ENCODE measurements around the gene C1GALT1.
"Not testable (repeated sequence)": the region's sequence is repeated elsewhere in the genome, so short reads cannot be mapped to it uniquely, and the experiment has no call there.

Gene C1GALT1

DNA sequence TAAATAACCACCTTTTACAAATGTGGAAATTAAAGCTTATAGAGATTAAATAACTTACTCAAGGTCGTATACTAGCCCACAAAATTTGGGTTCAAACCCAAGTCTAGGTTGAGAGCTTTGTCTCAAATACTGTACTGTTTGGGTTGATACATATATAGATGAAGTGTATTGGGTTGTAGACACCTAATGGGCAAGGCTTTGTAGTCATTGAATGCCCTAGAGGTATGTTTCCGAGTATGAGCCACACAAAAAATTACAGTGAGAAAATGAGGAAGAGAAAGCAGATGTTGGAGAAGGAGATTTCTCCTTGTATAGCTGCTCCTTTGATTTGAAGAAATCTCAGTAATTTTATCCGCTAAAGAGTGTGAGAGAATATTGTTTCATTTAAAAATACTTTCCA is 60.6 kb downstream of the C1GALT1 start:
- no peak for DNase-seq

DNA sequence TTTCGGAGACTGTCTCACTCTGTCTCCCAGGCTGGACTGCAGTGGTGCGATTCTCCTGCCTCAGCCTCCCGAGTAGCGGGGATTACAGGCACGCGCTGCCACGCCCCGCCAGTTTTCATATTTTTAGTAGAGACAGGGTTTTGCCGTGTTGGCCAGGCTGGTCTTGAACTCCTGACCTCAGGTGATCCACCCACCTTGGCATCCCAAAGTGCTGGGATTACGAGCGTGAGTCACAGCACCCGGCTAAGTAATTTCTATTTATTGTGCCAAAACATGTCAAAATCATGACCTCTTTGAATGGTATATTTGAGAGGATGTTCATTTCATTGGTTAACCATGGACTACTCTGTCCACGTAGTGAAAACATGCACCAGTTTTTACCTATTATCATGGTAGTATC is 62.9 kb downstream of the C1GALT1 start:
- not testable (repeated sequence) for DNase-seq

DNA sequence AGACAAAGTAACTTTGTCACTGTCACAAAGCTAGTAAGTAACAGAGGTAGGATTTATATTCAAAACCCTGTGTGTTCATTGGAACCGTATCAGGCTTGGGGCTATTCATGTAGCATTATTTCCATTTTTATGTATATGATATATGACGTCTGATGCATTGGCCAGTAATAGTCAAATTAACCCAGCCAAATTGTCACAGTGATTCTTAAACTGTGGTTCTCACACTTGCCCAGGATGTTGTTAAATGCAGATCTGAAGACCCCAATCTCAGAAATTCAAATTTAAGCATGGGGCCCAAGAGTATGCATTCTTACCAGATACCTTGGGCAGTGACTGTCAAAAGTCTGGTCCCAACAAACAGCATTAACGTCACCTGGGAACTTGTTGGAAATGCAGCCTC is 63.9 kb downstream of the C1GALT1 start:
- no peak for DNase-seq

DNA sequence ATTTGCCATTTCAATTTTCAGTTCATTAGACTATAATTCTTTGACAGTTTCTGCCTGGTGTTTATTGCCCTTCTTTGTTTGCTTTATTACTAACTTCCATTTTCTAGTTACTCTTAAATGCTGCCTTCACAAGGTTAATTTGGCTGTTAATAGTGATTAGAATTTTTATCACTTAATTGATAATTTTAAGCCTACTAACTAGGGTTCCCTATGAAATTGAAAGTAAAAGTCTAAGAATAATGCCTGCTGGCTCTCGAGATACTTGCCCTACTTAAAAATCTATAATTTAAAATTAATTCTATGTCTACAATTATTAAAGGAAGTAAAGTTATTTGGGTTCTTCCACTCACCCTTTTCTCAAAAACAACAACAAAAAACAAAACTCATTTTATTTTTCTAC is 65.3 kb downstream of the C1GALT1 start:
- DNase-seq: no peak

DNA sequence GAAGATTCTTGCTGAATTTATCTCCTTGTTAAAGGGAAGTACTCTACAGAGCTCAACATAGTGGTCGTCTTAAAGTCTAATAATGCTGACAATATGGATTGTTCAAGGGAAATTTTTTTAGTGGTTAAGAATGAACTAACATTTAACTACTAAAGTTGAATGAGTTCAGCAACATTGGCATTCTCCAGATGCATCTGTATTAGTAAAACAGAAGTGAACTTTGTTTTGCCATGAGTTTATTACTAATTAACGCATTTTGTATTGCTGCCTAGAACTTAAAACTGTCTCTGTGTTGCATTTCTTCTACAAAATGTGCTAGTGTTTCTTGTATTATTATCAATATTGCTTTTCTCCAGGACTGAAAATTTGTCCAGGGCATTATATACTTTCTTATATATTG is 67.5 kb downstream of the C1GALT1 start:
- no peak for DNase-seq

DNA sequence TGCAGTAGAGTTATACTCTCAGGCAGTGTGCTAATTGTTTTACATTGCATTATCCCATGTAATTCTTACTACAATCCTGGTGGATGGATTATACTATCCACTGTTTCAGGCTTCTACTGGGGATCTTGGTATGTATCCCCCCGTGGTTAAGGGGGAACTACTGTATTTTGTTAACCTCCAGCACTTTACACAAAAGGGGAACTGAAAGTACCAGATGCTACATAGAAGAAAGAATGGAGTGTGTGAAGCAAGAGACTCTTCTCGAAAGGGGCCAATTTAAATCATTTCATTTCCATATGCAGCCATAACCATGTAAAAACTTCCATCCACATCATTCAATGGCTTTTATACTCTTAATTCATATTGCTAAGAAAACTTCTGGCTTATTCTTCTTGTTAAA is 69.4 kb downstream of the C1GALT1 start:
- no peak for DNase-seq

DNA sequence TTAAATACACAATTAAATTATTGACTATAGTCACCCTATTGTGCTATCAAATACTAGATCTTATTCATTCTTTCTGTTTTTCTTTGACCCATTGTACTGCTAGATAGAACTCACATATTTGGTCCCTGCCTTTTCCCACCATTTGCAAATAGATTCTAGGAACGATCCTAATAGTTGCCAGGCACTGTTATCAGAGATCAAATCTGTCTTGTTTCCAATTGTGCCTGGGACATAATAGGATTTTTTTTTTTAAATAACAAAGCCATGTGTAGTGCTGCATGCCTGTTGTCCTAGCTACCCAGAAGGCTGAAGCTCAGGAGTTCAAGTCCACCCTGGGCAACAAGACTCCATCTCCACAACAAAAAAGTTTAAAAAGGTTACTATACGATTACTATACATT is 72.0 kb downstream of the C1GALT1 start:
- DNase-seq: no peak

DNA sequence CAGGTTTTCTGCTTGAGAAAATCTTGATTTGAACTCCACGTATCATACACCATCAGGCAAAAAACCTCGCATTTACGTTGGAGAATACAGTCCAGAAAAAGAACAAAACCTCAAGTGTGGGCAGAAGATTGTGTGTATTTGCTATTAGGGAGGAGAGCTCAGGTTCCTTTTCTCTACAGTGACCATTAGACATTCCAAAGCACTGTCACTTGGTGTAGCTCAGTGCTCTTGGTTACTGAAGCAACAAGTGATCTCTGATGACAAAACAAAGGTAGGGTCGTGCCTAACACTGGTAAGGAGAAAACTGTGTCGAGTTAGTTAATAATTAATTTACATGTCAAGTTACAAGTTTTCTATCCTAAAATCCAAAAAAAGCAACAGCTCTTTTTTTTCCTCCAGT is 72.6 kb downstream of the C1GALT1 start:
- DNase-seq: no peak

DNA sequence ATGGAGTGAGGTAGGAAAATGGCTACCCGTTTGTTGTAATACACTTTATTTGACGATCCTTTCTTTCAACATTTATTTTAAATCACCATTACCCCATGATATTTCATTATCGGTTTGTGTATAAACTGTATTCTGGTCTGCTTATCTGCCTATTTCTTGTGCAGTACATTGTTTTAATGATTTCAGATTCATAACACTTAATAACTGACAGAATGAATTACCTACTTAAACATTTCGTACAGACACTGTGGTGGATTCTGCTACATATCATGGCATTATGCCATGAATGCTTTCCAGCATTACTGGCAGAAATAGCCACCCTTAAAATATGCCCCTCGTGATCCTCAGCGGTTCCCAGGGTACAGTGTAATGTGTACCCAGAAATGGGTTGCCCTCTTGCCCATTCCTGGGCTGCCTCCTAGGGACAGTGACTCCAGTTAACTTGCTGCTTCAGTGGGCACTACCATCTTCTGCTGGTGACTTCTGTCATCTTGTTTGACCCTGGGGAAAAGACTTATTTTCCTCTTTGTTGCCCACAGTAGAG is 74.5 kb downstream of the C1GALT1 start:
- no peak for DNase-seq

DNA sequence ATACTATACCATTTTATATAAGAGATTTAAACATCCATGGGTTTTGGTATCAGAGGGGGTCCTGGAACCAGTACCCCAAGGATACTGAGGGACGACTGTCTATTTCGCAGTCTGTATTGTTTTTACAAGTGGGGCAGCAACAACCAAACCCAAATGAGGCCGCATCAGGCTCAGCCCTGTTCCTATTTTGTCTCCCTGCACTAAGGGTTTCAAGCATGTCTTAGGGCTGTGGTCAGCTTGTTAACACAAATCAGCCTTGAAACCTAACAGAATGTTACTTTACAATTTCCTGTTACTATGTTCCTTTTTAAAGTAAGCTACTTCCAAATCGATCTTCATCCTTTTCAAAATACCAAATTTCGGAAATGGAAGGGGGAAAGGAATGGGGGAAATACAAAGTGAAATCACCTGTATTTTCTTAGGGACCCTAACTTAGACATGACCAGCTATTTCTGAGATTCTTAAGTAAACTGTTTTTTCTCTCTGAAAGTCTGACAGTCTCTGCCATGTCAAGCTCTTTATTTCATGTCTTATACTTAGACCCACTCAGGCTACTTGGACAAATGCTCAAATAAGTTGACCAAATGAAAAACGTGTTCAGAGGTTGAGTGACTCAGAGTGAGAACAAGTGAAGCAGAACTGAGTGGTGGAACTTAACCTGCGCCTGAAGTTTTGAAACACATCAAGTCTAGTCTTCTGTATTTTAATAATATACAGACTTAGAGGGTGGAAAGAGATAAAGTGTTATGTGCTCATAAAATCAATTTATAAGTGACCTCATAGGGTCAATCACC is 75.8 kb downstream of the C1GALT1 start:
- DNase-seq: peak; percentile 54

DNA sequence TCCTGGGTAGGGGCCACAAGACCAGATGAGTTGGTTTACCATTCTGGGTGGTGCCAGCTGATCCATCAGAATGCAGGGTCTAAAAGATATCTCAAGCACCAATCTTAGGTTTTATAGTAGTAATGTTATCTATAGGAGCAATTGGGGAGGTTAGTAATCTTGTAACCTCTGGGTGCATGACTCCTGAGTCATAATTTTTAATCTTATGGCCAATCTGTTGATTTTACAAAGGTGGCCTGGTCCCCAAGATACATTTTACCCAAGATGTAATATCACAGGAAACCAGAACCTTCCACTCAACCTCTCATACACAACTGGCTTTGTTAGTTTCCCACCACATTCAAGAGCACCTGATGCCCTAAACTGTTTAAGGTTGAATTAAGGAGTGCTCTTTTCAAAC is 79.5 kb downstream of the C1GALT1 start:
- peak; percentile 14 for DNase-seq

DNA sequence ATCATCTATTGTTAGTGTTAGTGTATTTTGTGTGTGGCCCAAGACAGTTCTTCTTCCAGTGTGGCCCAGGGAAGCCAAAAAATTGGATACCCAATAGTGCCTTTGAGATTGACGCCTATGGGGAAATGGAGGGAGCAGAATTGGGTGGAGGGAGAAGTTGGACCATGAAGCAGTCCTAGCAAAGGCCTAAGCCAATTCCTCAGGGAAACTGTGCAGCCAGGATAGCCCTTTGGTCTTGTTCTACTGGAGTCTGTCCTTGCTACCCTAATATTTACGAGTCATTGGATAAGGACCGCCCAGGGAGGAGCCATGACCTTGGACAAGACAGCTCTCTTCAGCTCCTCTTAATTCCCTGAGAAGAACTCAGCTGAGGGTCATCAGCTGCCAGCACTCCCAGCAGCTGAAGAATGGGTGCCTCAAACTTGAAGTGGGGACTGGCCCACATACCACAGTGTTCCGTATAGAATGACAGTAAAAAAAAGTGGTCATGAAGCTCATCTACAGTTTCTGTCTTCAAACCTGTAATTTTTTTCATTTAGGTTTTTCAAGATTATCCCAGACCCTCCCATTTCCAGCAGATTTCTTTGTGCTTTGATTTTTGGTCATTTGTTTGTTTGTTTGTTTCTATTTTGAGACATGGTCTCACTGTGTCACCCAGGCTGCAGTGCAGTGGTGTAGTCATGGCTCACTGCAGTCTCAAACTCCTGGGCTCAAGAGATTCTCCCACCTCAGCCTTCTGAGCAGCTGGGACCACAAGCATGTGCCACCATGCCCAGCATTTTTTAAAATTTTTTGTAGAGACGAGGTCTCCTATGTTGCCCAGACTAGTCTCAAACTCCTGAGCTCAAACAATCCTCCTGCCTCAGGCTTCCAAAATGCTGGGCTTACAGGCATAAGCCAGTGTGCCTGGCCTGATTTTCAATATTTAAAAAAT is 81.2 kb downstream of the C1GALT1 start:
- DNase-seq: no peak

DNA sequence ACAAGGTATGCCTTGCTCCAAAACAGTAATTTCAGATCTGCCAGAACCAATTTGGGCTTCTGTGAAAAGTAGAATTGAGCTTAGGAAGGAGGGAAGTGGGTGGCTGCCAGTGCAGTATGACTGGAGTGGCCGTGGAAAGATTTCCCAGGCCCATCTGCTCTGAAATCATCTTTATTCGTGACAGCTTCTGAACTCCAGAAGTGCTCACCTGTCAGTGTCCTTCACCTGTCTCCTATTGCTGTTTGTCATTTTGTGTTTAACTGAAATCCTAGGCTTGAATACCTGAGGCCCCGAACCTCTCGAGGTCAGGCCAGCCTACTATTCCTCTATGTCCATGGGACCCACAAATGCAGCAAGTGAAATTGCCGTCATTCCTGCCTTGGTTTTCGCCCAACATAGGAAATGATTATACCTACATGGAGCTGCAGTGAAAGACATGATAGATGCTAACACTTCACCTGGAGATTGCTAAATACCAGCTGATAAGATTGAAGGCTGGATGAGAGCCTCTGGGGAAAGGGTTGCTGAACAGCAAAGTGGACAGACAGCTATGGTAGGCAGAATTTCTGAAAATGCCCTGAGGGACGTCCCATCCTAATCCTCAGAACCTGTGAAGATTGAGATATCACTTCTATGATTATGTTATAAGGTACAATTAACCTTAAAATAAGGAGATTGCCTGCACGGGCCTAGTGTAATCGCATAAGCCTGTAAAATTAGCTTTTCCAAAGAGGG is 82.1 kb downstream of the C1GALT1 start:
- no peak for DNase-seq

DNA sequence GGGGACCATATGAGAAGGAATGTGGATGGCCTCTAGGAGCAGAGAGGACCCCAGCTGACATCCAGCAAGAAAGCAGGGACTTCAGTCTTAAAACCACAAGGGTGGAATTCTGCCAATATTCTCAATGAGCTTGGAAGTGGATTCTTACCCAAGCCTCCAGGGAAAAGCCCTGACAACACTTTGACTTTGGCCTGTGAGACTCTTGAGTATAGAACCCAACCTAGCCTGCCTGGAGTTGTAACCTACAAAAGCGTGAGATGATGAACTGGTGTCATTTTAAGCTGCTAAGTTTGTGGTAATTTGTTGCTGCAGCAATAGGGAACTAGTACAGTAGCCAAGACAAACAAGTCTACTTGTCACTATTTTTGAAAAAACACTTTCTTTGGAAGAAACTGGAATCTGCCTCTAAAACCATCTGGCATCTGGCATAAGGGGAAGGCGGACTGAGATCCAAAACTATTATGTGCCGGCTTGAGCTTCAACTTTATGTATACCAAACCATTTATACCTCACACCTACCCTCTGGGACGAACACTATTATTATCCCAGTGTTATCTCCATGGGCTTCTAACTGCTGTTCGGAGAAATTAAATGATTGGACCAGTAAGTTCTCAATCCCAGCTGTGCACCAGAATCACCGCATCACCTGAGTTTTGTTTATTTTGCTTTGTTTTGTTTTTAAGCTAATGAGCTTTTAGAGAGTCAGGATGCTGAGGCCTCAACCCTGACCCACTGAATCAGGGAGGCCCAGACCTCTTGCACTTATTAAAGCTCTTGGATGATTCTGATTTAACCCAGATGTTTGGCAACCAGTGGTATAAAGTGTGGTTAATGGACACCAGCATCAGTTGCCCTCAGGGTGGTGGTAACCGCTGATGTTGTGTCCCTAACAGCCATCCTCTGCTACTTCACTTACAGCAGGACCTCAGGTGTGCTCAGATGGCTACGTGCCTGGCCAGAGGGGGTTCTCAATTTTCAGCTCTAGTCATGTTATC is 83.0 kb downstream of the C1GALT1 start:
- DNase-seq: no peak

DNA sequence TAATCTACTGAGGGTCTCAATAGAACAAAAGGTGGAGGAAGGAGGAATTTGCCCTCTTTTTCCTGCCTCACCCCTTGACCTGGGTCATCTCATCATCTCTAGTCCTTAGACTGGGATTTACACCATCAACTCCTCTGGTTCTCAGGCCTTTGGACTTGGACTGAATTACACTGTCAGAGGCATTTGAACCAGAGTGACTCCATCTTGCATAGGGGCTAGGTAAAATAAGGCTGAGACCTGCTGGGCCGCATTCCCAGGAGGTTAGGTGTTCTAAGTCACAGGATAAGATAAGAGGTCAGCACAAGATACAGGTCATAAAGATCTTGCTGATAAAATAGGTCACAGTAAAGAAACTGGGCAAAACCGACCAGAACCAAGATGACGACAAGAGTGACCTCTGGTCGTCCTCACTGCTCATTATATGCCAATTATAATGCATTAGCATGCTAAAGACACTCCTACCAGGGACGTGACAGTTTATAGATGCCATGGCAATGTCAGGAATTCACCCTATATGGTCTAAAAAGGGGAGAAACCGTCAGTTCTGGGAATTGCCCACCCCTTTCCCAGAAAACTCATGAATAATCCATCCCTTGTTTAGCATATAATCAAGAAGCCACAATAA is 84.0 kb downstream of the C1GALT1 start:
- no peak for DNase-seq

DNA sequence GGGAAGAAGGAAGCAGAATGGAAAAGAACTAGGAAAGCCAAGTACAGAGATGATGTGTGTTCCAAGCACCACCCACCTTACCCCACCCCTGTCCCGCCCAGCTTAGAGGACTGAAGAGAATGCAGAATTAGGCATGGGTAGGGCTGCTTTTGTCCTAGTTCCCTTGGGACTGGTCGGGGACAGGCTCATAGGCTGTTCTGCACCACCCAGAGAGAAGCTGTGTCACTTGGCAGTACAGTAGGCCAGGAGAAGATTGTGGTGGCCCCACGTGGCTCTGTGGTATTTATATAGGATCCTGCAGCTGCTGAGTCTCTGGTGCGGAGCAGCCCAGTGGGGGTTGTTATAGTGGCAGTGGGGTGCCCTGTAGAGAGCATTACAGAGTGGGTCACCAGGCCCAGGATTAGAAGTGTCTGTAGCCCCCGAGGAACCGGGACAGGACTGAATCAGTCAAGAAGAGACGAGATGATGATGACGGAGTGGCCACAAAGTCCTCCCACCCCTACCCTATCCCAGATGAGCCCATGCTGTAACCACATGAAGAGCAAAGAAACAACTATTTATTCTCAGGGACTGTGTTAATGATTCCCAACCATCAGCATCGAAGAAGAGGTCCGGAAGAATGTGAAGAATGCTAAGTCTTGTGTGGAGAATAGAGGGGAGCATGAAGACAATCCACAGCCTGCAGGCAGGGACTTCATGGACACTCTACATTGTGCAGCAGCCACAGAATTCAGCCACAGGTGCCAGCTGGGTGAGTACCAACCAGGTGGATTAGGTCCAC is 88.9 kb downstream of the C1GALT1 start:
- no peak for DNase-seq

DNA sequence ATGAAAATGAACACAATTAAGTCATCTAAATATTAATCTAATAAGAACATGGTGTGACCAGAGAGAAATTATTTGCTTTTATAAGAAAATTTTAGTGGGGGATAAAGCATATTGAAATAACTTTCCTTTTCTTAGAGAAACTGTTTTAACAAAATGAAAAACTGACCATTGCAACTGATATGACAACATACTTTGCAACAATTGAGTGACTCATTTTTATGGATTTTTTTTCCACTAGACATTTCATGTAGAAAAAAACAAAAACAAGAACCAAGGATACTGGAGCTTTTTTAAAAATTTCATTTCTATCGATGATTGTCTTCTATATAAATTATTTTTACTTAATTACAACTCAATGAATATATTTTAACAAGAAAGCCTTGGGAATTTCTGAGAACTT is 90.0 kb downstream of the C1GALT1 start:
- DNase-seq: no peak

DNA sequence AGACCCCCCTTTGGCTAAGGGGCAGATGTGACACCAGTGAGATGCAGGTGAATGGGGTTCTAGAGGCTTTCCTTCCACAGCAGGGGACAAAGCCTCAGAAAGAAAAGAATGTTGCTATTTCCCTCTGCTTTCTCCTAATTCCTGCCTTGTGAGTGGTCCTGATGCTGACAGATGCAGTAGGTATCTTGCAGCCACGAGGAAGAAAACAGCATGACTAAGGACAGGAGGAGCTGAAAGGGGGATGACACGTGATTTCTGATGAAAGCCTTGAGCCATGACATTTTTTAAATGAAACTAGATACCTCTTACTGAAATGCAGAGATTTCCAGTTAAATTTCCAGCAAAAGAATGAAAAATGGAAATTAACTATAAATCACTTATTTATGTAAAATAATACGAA is 92.4 kb downstream of the C1GALT1 start:
- DNase-seq: no peak

DNA sequence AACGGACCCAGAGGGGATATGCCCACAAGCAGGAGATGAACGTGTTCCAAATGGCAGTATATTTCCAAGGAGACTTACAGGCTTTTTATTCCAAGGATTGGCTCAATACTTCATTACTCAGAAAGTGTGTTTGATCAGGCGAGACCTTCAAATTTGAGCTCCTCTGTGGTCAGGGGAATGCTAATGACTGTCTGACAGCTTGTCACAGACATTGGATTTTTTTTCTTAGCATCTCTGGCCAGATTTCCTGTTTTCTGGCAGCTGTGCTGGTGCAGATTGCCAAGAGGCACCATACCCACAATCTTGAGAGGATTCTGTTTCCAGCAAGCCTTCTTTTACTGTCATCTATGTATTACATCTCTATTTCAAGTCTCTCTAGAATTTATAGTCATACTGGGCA is 93.8 kb downstream of the C1GALT1 start:
- DNase-seq: no peak

DNA sequence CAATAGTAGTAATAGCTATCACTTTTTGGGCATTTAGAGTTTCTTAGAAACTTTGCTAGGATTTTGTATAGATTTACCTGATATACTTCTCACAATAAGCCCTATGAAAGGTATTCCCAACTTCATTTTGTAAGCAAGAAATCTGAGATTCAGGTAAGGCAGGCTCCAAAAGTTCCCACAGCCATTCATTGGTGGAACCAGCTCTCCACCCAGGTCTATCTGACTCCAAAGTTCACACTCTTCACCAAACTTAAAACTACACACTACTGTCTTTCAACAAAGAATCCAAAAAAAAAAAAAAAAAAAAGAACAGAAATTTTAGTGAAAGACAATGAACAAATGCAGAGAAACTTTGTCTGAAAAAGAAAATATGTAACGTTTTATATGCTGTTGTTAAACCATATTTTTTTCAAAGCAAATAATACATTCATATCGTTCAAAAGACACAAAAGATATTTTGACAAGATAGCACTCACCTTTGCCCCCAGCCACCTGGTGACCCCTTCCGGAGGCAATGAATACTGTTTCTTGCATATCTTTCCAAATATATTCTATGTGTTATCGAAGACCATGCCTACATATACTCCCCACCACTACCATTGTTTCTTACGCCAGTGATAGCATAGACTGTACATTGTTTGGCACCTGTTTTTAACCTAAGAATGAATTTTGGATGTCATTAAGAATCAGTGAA is 108.2 kb downstream of the C1GALT1 start:
- no peak for DNase-seq
